T-cell (primary cell): Measurements from ENCODE around the gene NSRP1. TPM values are rescaled to one million over a fixed set of nuclear protein-coding genes. Genes with fewer than 3 reads are reported as not detected.
"Not testable (repeated sequence)": the region's sequence is repeated elsewhere in the genome, so short reads cannot be mapped to it uniquely, and the experiment has no call there.

Experiments
- ATAC-seq, 4 experiments: fragments of 200-7000 bp in 3 of 4; fragments of 150-1000 bp in 1 of 4; cut with Tn5 transposase; replicated peaks in 1 of 4; 1 replicate in 3 of 4; 2 replicates in 1 of 4; pipeline ENCODE4 v1.10.0; 2021; ENCODE audit warnings: moderate library complexity in 3 of 4, mild to moderate bottlenecking in 2 of 4, moderate number of reproducible peaks in 1 of 4
- CTCF ChIA-PET, 2 donors: fragments of 300-600 bp; sonication (Branson Sonifier 250); formaldehyde crosslinking; loops; one replicate each; lab custom pipeline; 2022; ENCODE audit warnings: antibody characterized with exemption in 2 of 2; lab: Charles Lee
- POLR2A ChIA-PET, 2 donors: fragments of 300-600 bp; sonication (Branson Sonifier 250); formaldehyde crosslinking; loops; one replicate each; lab custom pipeline; 2022; ENCODE audit warnings: antibody characterized with exemption in 2 of 2; lab: Charles Lee
- DNase-seq, 35 experiments: peaks; one replicate each; pipeline versions ENCODE4 v3.0.0 to v3.0.0-alpha.2; 2013 to 2023
- H3K27ac ChIP-seq: one replicate; pipeline ENCODE4 v1.5.1; 2013; ENCODE audit warnings: low read length
- H3K27me3 ChIP-seq, 2 experiments: replicated peaks in 1 of 2; 1 replicate in 1 of 2; 2 replicates in 1 of 2; pipeline versions ENCODE4 v1.6.1 to v1.7.0; 2013; ENCODE audit warnings: low read length in 1 of 2, mixed read lengths in 1 of 2; ENCODE audit not compliant: control insufficient read depth in 2 of 2, insufficient read depth in 2 of 2; ENCODE audit errors: extremely low read depth in 1 of 2
- H3K36me3 ChIP-seq, 2 donors: 1 replicate in 1 of 2; 2 replicates in 1 of 2; pipeline versions ENCODE4 v1.6.1 to v1.7.0; 2013; ENCODE audit warnings: low read length in 1 of 2; ENCODE audit not compliant: control insufficient read depth in 2 of 2, insufficient read depth in 1 of 2; ENCODE audit errors: extremely low read depth in 1 of 2
- H3K4me1 ChIP-seq, 2 experiments: 1 replicate in 1 of 2; 2 replicates in 1 of 2; pipeline versions ENCODE4 v1.6.1 to v1.7.0; 2013; ENCODE audit warnings: low read length in 2 of 2, mixed read lengths in 1 of 2; ENCODE audit not compliant: insufficient read depth in 2 of 2, control insufficient read depth in 1 of 2; ENCODE audit errors: extremely low read depth in 1 of 2
- H3K4me3 ChIP-seq, 2 donors: 1 replicate in 1 of 2; 2 replicates in 1 of 2; pipeline versions ENCODE4 v1.5.1 to v1.7.0; 2013; ENCODE audit warnings: mild to moderate bottlenecking in 2 of 2, low read length in 1 of 2, moderate library complexity in 1 of 2; ENCODE audit not compliant: control insufficient read depth in 1 of 2; ENCODE audit errors: extremely low read depth in 1 of 2
- H3K9me3 ChIP-seq: 2 replicates; pipeline ENCODE4 v1.7.0; 2013
- H3K27ac Mint-ChIP-seq, 2 donors: one replicate each; pipeline ENCODE4 v1.8.0; 2020 to 2021; ENCODE audit warnings: mild to moderate bottlenecking in 2 of 2, mixed read lengths in 2 of 2
- H3K27me3 Mint-ChIP-seq, 2 donors: one replicate each; pipeline ENCODE4 v1.8.0; 2021 to 2022; ENCODE audit warnings: mixed read lengths in 2 of 2
- H3K36me3 Mint-ChIP-seq: one replicate; pipeline ENCODE4 v1.8.0; 2021; ENCODE audit warnings: mixed read lengths
- H3K4me1 Mint-ChIP-seq, 3 donors: one replicate each; pipeline ENCODE4 v1.8.0; 2020 to 2022; ENCODE audit warnings: mixed read lengths in 3 of 3, mild to moderate bottlenecking in 1 of 3
- H3K4me3 Mint-ChIP-seq, 3 donors: one replicate each; pipeline ENCODE4 v1.8.0; 2020 to 2022; ENCODE audit warnings: mild to moderate bottlenecking in 3 of 3, mixed read lengths in 3 of 3, moderate library complexity in 3 of 3
- H3K9me3 Mint-ChIP-seq, 3 donors: one replicate each; pipeline ENCODE4 v1.8.0; 2020 to 2022; ENCODE audit warnings: mixed read lengths in 3 of 3
- WGBS: methylation state at CpG from one replicate; pipeline ENCODE4 v1.1.5; 2013; ENCODE audit warnings: missing lambda C conversion rate; ENCODE audit not compliant: insufficient coverage; 5-methylcytosine and 5-hydroxymethylcytosine counted together
- total RNA-seq, 35 experiments: library from RNA in 6 of 35; stranded (reverse) in 6 of 35; fragments of 120-200 nt in 1 of 35; gene quantifications; one replicate each; pipeline versions ENCODE4 v1.2.1 to v1.2.4 and lab custom pipeline; 2013 to 2026

NSRP1 gene
- total RNA-seq, 5 donors from 2014 or later (not counting 1 experiment from before 2014, with no cell fraction given) = 24.6 to 31.9 (median 28.5) TPM

- ChIA-PET POLR2A (no interaction called here), CTCF (interaction anchor here in 1 of 2 donors (0.6 to 3.9 kb wide), 4 partner anchors 9 to 511 kb away, joined by 3 to 20 read pairs (median 6); no protein-coding TSS in a partner anchor)
- DNase-seq (no peak), ATAC-seq (no peak)
- Mint-ChIP-seq H3K27ac (no peak overlapping the region), H3K4me1 (peaks cover 10 to 21% (median 19%) of the 10 kb centered on the region in 3 donors), H3K27me3 (peaks cover 0 to 7% of the 10 kb centered on the region in 2 donors), H3K4me3 (no peak overlapping the region), H3K9me3 (no peaks in the 10 kb centered on the region), H3K36me3 (peaks cover 3% of the 10 kb centered on the region)
- H3K36me3 ChIP-seq = no peaks in the 10 kb centered on the region
- H3K4me3 ChIP-seq = no peak overlapping the region
- H3K9me3 ChIP-seq = no peaks in the 10 kb centered on the region
- H3K27me3 ChIP-seq = no peaks in the 10 kb centered on the region
- peaks cover 9 to 11% of the 10 kb centered on the region in 2 experiments for H3K4me1 ChIP-seq
- no peak overlapping the region for H3K27ac ChIP-seq
These were observed 3.4 kb upstream of the NSRP1 start for GRCh38 chr17:30113213-30113612.

DNA sequence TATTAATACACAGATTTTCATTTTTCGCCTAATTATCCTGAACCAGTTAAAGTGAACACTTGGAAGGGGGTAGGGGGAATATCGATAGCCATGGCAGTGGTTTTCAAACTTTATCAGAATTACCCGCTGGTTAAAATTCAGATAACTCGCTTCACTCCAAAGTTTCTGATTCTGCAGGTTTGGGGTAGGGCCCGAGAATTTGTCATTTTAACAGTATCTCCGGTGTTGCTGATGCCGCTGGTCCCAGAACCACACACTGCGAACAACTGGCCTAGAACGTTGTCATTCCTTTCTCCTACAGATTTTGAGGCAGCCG, 313 bp upstream of the NSRP1 start:
- Mint-ChIP-seq H3K36me3 (peaks cover 14% of the 10 kb centered on the region), H3K9me3 (no peaks in the 10 kb centered on the region), H3K27ac (peak overlapping the region; percentile 96 to 98), H3K27me3 (peaks cover 0 to 1% of the 10 kb centered on the region in 2 donors), H3K4me1 (peaks cover 32 to 45% (median 43%) of the 10 kb centered on the region in 3 donors), H3K4me3 (peak overlapping the region; percentile 94 to 98 (median 95))
- peak overlapping the region; percentile 99 for H3K27ac ChIP-seq
- DNase-seq (no peak), ATAC-seq (peak; percentile 43 to 57 (median 50))
- ChIA-PET CTCF (no interaction called here), POLR2A (interaction anchor here in 1 of 2 donors (0.7 kb wide), 1 partner anchor 168 kb away, joined by 4 read pairs; no protein-coding TSS in a partner anchor)
- WGBS = 0% methylated on average over 6 of the region's 10 CpGs
- peaks cover 13 to 19% of the 10 kb centered on the region in 2 experiments for H3K4me1 ChIP-seq
- peak overlapping the region; percentile 97 to 99 for H3K4me3 ChIP-seq
- peaks cover 0 to 4% of the 10 kb centered on the region in 2 donors for H3K36me3 ChIP-seq
- H3K9me3 ChIP-seq = no peaks in the 10 kb centered on the region
- no peaks in the 10 kb centered on the region for H3K27me3 ChIP-seq

DNA sequence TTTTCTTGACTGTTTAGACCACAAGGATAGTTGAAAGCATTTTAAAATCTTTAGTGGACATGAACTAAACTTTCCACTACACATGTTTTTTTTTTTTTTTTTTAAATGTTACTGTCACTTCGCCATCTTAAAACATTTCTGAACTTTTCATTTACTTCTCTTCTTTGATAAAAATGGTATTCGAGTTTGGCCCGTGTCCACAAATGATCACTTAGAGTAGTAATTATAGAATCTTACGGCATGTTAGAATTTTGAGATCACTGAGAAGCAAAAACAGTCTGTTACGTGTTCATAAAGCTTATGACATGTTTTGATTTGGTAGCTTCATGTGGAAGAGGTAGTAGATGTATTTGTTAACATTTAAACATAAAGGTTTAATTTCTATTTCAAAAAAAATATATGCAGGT, 1.1 kb downstream of the NSRP1 start:
- Histone ChIP-seq H3K27ac (peak overlapping the region; percentile 99), H3K9me3 (no peaks in the 10 kb centered on the region), H3K4me3 (peak overlapping the region; percentile 97 to 99), H3K27me3 (no peaks in the 10 kb centered on the region), H3K4me1 (peaks cover 13 to 25% of the 10 kb centered on the region in 2 experiments), H3K36me3 (peaks cover 0 to 7% of the 10 kb centered on the region in 2 donors)
- Mint-ChIP-seq H3K27ac (peak overlapping the region; percentile 96 to 98), H3K36me3 (peaks cover 17% of the 10 kb centered on the region), H3K4me3 (peak overlapping the region; percentile 94 to 98 (median 95)), H3K9me3 (no peaks in the 10 kb centered on the region), H3K4me1 (peaks cover 36 to 53% (median 51%) of the 10 kb centered on the region in 3 donors), H3K27me3 (no peaks in the 10 kb centered on the region)
- ChIA-PET CTCF (interaction anchor here in 1 of 2 donors (0.7 to 2.8 kb wide), 3 partner anchors 12 to 827 kb away, joined by 3 to 20 read pairs (median 3); no protein-coding TSS in a partner anchor), POLR2A (interaction anchor here (0.8 to 1.2 kb wide), 4 partner anchors 9 to 314 kb away, joined by 3 to 19 read pairs (median 8); no protein-coding TSS in a partner anchor)
- DNase-seq (peak in 1 of 35 experiments; percentile 16), ATAC-seq (no peak)
- no CpG with 5 or more reads among the region's 5 CpGs for WGBS

GRCh38 chr17:30118635-30119034, 2.0 kb downstream of the NSRP1 start:
- DNase-seq, H3K27ac ChIP-seq, H3K9me3 Mint-ChIP-seq, H3K27me3 ChIP-seq, H3K9me3 ChIP-seq, H3K27me3 Mint-ChIP-seq, ATAC-seq, H3K4me3 ChIP-seq: not testable (repeated sequence)
- H3K36me3 ChIP-seq = peaks cover 0 to 14% of the 10 kb centered on the region in 2 donors
- ChIA-PET POLR2A (interaction anchor here (0.7 to 1.2 kb wide), 3 partner anchors 8 to 342 kb away, joined by 3 to 14 read pairs (median 3); no protein-coding TSS in a partner anchor), CTCF (interaction anchor here (0.7 to 2.8 kb wide), 3 partner anchors 9 to 221 kb away, joined by 3 to 20 read pairs (median 5); no protein-coding TSS in a partner anchor)
- peaks cover 36 to 55% (median 53%) of the 10 kb centered on the region in 3 donors for H3K4me1 Mint-ChIP-seq
- H3K4me3 Mint-ChIP-seq = peak overlapping the region; percentile 94 to 98 (median 95)
- peak overlapping the region in 1 of 2 donors; percentile 43 for H3K27ac Mint-ChIP-seq
- H3K36me3 Mint-ChIP-seq = peaks cover 17% of the 10 kb centered on the region
- peaks cover 13 to 25% of the 10 kb centered on the region in 2 experiments for H3K4me1 ChIP-seq
- WGBS = 100% methylated on average over 3 of the region's 7 CpGs

- no peak overlapping the region for H3K27ac ChIP-seq
- POLR2A ChIA-PET = no interaction called here
- no peak overlapping the region for H3K4me3 ChIP-seq
- Mint-ChIP-seq H3K27ac (no peak overlapping the region), H3K4me3 (no peak overlapping the region), H3K36me3 (peaks cover 19% of the 10 kb centered on the region), H3K27me3 (no peaks in the 10 kb centered on the region), H3K4me1 (peaks cover 34 to 46% (median 44%) of the 10 kb centered on the region in 3 donors), H3K9me3 (no peaks in the 10 kb centered on the region)
- CTCF ChIA-PET = interaction anchor here (0.5 to 3.5 kb wide), 14 partner anchors 8 to 832 kb away, joined by 3 to 54 read pairs (median 4); partner anchors contain the start of gene TMIGD1 (in 1 of the 2)
- H3K27me3 ChIP-seq = no peaks in the 10 kb centered on the region
- H3K4me1 ChIP-seq = peaks cover 2 to 12% of the 10 kb centered on the region in 2 experiments
- DNase-seq (no peak), ATAC-seq (no peak)
- peaks cover 0 to 29% of the 10 kb centered on the region in 2 donors for H3K36me3 ChIP-seq
- H3K9me3 ChIP-seq = no peaks in the 10 kb centered on the region
- 100% methylated on average over 1 of the region's 4 CpGs for WGBS
These were observed 7.7 kb downstream of the NSRP1 start for GRCh38 chr17:30124273-30124796.

- no peaks in the 10 kb centered on the region for H3K27me3 ChIP-seq
- WGBS = no CpG with 5 or more reads among the region's 1 CpG
- Mint-ChIP-seq H3K4me1 (peaks cover 17 to 35% (median 32%) of the 10 kb centered on the region in 3 donors), H3K4me3 (no peak overlapping the region), H3K27me3 (no peaks in the 10 kb centered on the region), H3K9me3 (no peaks in the 10 kb centered on the region), H3K27ac (no peak overlapping the region), H3K36me3 (peaks cover 19% of the 10 kb centered on the region)
- no peak overlapping the region for H3K4me3 ChIP-seq
- H3K4me1 ChIP-seq = peaks cover 0 to 3% of the 10 kb centered on the region in 2 experiments
- no peak overlapping the region for H3K27ac ChIP-seq
- no peak for DNase-seq
- H3K9me3 ChIP-seq = no peaks in the 10 kb centered on the region
- H3K36me3 ChIP-seq = peaks cover 6 to 18% of the 10 kb centered on the region in 2 donors
- ChIA-PET POLR2A (no interaction called here), CTCF (no interaction called here)
- no peak for ATAC-seq
These were observed 13.5 kb downstream of the NSRP1 start for GRCh38 chr17:30130121-30130520.
